ENCODE data around the gene GLO1.

DNA sequence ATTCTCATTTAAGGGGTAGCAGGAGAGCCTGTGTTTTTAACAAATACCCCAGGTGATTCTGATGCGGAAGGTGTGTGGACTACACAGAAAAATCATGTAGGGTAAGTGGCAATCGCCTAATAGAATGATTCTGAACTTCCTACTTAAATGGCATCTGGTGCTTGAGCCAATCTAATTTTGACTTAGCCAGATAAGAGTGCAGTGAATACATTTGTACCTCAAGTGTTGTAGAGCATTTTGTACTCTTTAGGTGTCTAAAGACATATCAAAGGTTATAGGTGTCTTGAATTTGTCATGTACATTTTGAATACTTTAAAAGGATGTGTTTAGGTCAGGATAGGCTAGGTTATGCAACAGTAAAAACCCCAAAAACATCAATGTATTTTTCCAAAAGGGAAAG, 53.2 kb downstream of the GLO1 start:
- TF ChIP-seq, protein P1, sequence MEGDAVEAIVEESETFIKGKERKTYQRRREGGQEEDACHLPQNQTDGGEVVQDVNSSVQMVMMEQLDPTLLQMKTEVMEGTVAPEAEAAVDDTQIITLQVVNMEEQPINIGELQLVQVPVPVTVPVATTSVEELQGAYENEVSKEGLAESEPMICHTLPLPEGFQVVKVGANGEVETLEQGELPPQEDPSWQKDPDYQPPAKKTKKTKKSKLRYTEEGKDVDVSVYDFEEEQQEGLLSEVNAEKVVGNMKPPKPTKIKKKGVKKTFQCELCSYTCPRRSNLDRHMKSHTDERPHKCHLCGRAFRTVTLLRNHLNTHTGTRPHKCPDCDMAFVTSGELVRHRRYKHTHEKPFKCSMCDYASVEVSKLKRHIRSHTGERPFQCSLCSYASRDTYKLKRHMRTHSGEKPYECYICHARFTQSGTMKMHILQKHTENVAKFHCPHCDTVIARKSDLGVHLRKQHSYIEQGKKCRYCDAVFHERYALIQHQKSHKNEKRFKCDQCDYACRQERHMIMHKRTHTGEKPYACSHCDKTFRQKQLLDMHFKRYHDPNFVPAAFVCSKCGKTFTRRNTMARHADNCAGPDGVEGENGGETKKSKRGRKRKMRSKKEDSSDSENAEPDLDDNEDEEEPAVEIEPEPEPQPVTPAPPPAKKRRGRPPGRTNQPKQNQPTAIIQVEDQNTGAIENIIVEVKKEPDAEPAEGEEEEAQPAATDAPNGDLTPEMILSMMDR (IDR thresholded peaks at IDR 0.05), result no peak
- TF ChIP-seq ZFX (IDR thresholded peaks at IDR 0.05; ENCODE audit: borderline replicate concordance), result no peak
